Neural cell (in vitro differentiated cells): ENCODE measurements around the gene TM7SF2. TPM values are rescaled to one million over a fixed set of nuclear protein-coding genes. Genes with fewer than 3 reads are reported as not detected.

Experiments
- H2AFZ ChIP-seq: fragments of 200-600, 300-800 bp; sonication (generic), shearing (Covaris generic); 2 replicates; pipeline ENCODE4 v1.6.0; 2014; ENCODE audit warnings: low read depth, mild to moderate bottlenecking, antibody characterized with exemption, low read length, moderate library complexity
- H3F3A ChIP-seq: fragments of 200-600 bp; shearing (Covaris generic); 2 replicates; pipeline ENCODE4 v1.6.1; 2016; ENCODE audit warnings: mild to moderate bottlenecking, moderate library complexity, mixed read lengths, antibody characterized with exemption, low read length; ENCODE audit not compliant: insufficient read depth, poor library complexity, severe bottlenecking
- H3K27ac ChIP-seq: fragments of 200-600, 300-800 bp; sonication (generic), shearing (Covaris generic); 2 replicates; pipeline ENCODE4 v1.5.1; 2014; ENCODE audit warnings: mild to moderate bottlenecking, low read length, moderate library complexity
- H3K27me3 ChIP-seq: fragments of 300-800, 200-600 bp; sonication (generic), shearing (Covaris generic); 2 replicates; pipeline ENCODE4 v1.6.0; 2014; ENCODE audit warnings: mild to moderate bottlenecking, low read depth, low read length, moderate library complexity; ENCODE audit not compliant: insufficient read depth
- H3K36me3 ChIP-seq: fragments of 300-800, 200-600 bp; sonication (generic), shearing (Covaris generic); 2 replicates; pipeline ENCODE4 v1.5.1; 2014; ENCODE audit warnings: mild to moderate bottlenecking, antibody characterized with exemption, low read length, moderate library complexity; ENCODE audit not compliant: insufficient read depth
- H3K4me2 ChIP-seq: fragments of 300-800, 200-600 bp; sonication (generic), shearing (Covaris generic); 2 replicates; pipeline ENCODE4 v1.6.0; 2014; ENCODE audit warnings: mild to moderate bottlenecking, low read length
- H3K4me3 ChIP-seq: fragments of 300-800, 200-600 bp; sonication (generic), shearing (Covaris generic); 2 replicates; pipeline ENCODE4 v1.5.1; 2014; ENCODE audit warnings: mild to moderate bottlenecking, low read length, moderate library complexity
- H3K79me2 ChIP-seq: fragments of 200-600 bp; shearing (Covaris generic); replicated peaks from 2 replicates; pipeline ENCODE4 v1.6.0; 2014; ENCODE audit warnings: mild to moderate bottlenecking, low read length, moderate library complexity; ENCODE audit not compliant: insufficient read depth
- H3K9ac ChIP-seq: fragments of 300-800, 200-600 bp; sonication (generic), shearing (Covaris generic); 2 replicates; pipeline ENCODE4 v1.6.1; 2016; ENCODE audit warnings: mild to moderate bottlenecking, low read length, mixed read lengths
- H3K9me2 ChIP-seq: fragments of 200-600 bp; shearing (Covaris generic); 2 replicates; pipeline ENCODE4 v1.6.1; 2016; ENCODE audit warnings: mild to moderate bottlenecking, low read length, mixed read lengths; ENCODE audit not compliant: insufficient read depth
- H3K9me3 ChIP-seq: fragments of 200-600, 300-800 bp; sonication (generic), shearing (Covaris generic); 2 replicates; pipeline ENCODE4 v1.6.1; 2016; ENCODE audit warnings: mild to moderate bottlenecking, mixed run types, low read length, moderate library complexity, mixed read lengths
- H4K20me1 ChIP-seq: fragments of 200-600 bp; shearing (Covaris generic); 2 replicates; pipeline ENCODE4 v1.6.1; 2016; ENCODE audit warnings: mild to moderate bottlenecking, mixed run types; ENCODE audit not compliant: insufficient read depth
- EP300 ChIP-seq: fragments of 450-650 bp; conservative IDR thresholded peaks from 2 replicates; pipeline ENCODE4 v1.6.1; 2014; ENCODE audit warnings: antibody characterized with exemption, mild to moderate bottlenecking, moderate library complexity; ENCODE audit not compliant: poor library complexity, severe bottlenecking
- EZH2 ChIP-seq: fragments of 200-600, 300-800 bp; shearing (Covaris generic), sonication (generic); IDR thresholded peaks from 2 replicates; pipeline ENCODE4 v1.6.1; 2014; ENCODE audit warnings: antibody characterized with exemption, low read length, borderline replicate concordance, mild to moderate bottlenecking; ENCODE audit not compliant: insufficient read depth, poor library complexity, severe bottlenecking
- MXI1 ChIP-seq: fragments of 450-650 bp; conservative IDR thresholded peaks from 2 replicates; pipeline ENCODE4 v1.6.1; 2014; ENCODE audit warnings: antibody characterized with exemption, mild to moderate bottlenecking; ENCODE audit not compliant: poor library complexity, severe bottlenecking
- POLR2AphosphoS5 ChIP-seq: IDR thresholded peaks from 2 replicates; pipeline ENCODE4 v1.6.1; 2012
- RAD21 ChIP-seq: fragments of 450-650 bp; conservative IDR thresholded peaks from 2 replicates; pipeline ENCODE4 v1.6.1; 2014; ENCODE audit warnings: antibody characterized with exemption, mild to moderate bottlenecking, moderate library complexity
- SMC3 ChIP-seq: fragments of 450-650 bp; conservative IDR thresholded peaks from 2 replicates; pipeline ENCODE4 v1.6.1; 2014; ENCODE audit warnings: antibody characterized with exemption, mild to moderate bottlenecking, moderate library complexity; ENCODE audit not compliant: poor library complexity
- TAF1 ChIP-seq: IDR thresholded peaks from 2 replicates; pipeline ENCODE4 v1.6.1; 2012; ENCODE audit warnings: low read depth
- polyA plus RNA-seq: library from polyadenylated mRNA; depleted of rRNA; stranded (reverse); fragments of >200 nt; gene quantifications from 2 replicates; pipeline ENCODE4 v1.2.3, GENCODE V29; 2014
- TF ChIP-seq, protein P1 (sequence below): IDR thresholded peaks from 2 replicates; pipeline ENCODE4 v1.6.1; 2012; ENCODE audit warnings: borderline replicate concordance
- TF ChIP-seq, protein P2 (sequence below): fragments of 450-650 bp; IDR thresholded peaks from 2 replicates; pipeline ENCODE4 v1.5.1; 2014; ENCODE audit warnings: antibody characterized with exemption, mild to moderate bottlenecking, moderate library complexity; ENCODE audit not compliant: poor library complexity, severe bottlenecking

The TM7SF2 gene
- polyA plus RNA-seq, 1 donor from 2014 or later = 78.4 TPM

DNA sequence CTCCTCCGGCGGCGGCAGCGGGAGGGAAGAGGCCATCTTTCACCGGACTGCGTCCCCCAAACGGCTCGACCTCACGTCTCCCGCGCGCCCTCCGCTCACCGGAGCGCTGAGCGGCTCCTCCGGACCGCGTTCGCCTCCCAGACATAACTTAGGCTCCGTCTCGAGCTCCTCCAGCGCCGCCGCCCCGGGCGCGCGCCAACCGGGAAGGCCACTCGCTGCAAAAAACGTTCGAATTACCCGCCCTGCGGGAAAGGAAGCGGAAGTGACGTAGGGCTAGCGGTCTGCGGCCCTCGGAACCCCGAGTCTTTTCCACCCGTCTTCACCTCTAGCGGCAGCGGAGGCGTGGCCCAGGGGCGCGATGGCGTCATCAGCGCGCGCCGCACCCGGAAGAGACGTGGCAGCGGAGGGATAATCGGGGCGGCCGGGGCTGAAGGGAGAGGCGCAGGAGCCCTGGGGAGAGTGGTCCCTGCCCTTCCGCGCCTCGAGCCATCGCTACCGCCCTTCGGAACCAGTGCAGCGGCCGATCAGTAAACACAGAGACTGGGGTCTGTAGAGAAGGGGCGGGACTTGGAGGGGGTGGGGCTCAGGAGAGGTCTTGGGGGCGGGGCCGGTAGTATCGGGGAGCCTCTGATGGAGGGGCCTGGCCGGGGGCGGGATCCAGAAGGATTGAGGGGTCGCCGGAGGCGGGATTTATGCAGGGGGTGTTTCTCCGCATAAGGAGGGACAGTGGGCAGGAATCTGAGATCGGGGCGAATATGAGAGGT lies 27.7 kb upstream of the TM7SF2 start, which contains the start of the genes CDCA5 and ZFPL1:
Gene CDCA5, minus strand, starts transcription at position 207 of the 764 bp plus-strand sequence. Its CDS starts 62 bp downstream, at position 145.
Gene ZFPL1, plus strand, starts transcription at position 389 of the 764 bp plus-strand sequence. CDS start 477 bp downstream, outside the sequence.
- Histone ChIP-seq H3K9me3 (no peaks in the 10 kb centered on the region), H3K36me3 (no peaks in the 10 kb centered on the region), H2AFZ (peak within 1 kb of the TSS; percentile 65), H3K27ac (peak within 1 kb of the TSS; percentile 85), H3K27me3 (no peaks in the 10 kb centered on the region), H3K9me2 (no peaks in the 10 kb centered on the region), H3K4me2 (peak within 1 kb of the TSS; percentile 88), H4K20me1 (no peaks in the 10 kb centered on the region), H3F3A (no peaks in the 10 kb centered on the region), H3K79me2 (peaks cover 23% of the 10 kb centered on the region), H3K4me3 (peak within 1 kb of the TSS; percentile 84), H3K9ac (peak within 1 kb of the TSS; percentile 84)
- TF ChIP-seq, protein P1, sequence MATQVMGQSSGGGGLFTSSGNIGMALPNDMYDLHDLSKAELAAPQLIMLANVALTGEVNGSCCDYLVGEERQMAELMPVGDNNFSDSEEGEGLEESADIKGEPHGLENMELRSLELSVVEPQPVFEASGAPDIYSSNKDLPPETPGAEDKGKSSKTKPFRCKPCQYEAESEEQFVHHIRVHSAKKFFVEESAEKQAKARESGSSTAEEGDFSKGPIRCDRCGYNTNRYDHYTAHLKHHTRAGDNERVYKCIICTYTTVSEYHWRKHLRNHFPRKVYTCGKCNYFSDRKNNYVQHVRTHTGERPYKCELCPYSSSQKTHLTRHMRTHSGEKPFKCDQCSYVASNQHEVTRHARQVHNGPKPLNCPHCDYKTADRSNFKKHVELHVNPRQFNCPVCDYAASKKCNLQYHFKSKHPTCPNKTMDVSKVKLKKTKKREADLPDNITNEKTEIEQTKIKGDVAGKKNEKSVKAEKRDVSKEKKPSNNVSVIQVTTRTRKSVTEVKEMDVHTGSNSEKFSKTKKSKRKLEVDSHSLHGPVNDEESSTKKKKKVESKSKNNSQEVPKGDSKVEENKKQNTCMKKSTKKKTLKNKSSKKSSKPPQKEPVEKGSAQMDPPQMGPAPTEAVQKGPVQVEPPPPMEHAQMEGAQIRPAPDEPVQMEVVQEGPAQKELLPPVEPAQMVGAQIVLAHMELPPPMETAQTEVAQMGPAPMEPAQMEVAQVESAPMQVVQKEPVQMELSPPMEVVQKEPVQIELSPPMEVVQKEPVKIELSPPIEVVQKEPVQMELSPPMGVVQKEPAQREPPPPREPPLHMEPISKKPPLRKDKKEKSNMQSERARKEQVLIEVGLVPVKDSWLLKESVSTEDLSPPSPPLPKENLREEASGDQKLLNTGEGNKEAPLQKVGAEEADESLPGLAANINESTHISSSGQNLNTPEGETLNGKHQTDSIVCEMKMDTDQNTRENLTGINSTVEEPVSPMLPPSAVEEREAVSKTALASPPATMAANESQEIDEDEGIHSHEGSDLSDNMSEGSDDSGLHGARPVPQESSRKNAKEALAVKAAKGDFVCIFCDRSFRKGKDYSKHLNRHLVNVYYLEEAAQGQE = peak; percentile 71
- TF ChIP-seq EZH2 = no peak
- peak; percentile 81 for TF ChIP-seq EP300
- peak; percentile 19 for TF ChIP-seq RAD21
- TF ChIP-seq POLR2AphosphoS5 = peak; percentile 96
- TF ChIP-seq, protein P2, sequence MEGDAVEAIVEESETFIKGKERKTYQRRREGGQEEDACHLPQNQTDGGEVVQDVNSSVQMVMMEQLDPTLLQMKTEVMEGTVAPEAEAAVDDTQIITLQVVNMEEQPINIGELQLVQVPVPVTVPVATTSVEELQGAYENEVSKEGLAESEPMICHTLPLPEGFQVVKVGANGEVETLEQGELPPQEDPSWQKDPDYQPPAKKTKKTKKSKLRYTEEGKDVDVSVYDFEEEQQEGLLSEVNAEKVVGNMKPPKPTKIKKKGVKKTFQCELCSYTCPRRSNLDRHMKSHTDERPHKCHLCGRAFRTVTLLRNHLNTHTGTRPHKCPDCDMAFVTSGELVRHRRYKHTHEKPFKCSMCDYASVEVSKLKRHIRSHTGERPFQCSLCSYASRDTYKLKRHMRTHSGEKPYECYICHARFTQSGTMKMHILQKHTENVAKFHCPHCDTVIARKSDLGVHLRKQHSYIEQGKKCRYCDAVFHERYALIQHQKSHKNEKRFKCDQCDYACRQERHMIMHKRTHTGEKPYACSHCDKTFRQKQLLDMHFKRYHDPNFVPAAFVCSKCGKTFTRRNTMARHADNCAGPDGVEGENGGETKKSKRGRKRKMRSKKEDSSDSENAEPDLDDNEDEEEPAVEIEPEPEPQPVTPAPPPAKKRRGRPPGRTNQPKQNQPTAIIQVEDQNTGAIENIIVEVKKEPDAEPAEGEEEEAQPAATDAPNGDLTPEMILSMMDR = no peak
- peak; percentile 80 for TF ChIP-seq TAF1
- peak; percentile 26 for TF ChIP-seq SMC3
- TF ChIP-seq MXI1 = peak; percentile 100

DNA sequence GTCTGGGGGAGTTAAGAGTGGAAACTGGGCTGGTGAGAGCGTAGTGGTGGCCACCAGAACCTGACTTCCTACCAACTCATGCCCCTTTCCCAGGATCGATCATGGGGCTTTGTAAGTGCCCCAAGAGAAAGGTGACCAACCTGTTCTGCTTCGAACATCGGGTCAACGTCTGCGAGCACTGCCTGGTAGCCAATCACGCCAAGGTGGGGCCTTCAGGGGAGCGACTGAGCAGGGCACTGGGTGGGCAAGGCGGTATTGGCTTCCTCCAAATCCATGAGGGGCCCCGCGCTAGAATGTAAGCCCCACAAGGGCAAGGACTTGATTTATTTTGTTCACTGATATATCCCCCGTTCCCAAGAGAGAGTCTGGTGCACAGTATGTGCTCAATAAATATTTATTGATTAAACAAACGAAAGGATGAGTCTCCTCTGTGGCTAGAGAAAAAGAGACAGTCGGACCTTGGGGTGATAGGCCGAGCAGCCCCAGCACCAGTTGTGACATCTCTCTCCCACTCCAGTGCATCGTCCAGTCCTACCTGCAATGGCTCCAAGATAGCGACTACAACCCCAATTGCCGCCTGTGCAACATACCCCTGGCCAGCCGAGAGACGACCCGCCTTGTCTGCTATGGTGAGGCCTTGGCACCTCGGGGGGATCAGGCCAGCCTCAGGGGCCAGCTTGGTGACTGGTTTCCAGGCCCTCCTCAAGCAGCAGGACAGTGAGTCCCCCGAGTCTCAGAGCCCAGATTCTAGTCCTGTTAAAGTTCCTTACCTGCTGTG lies 26.9 kb upstream of the TM7SF2 start:
- peak overlapping the region; percentile 85 for H3K27ac ChIP-seq
- H4K20me1 ChIP-seq = no peaks in the 10 kb centered on the region
- H3K9me3 ChIP-seq = no peaks in the 10 kb centered on the region
- H2AFZ ChIP-seq = peak overlapping the region; percentile 65
- H3K9me2 ChIP-seq = no peaks in the 10 kb centered on the region
- TF ChIP-seq RAD21 = no peak
- TF ChIP-seq TAF1 = no peak
- TF ChIP-seq SMC3 = no peak
- no peak for TF ChIP-seq EZH2
- no peak for TF ChIP-seq MXI1
- TF ChIP-seq, protein P1 = no peak
- TF ChIP-seq, protein P2 = no peak
- TF ChIP-seq EP300 = no peak
- no peak for TF ChIP-seq POLR2AphosphoS5
- no peaks in the 10 kb centered on the region for H3K27me3 ChIP-seq
- peaks cover 23% of the 10 kb centered on the region for H3K79me2 ChIP-seq
- H3K4me3 ChIP-seq = peak overlapping the region; percentile 84
- H3K9ac ChIP-seq = peak overlapping the region; percentile 84
- no peaks in the 10 kb centered on the region for H3K36me3 ChIP-seq
- H3F3A ChIP-seq = no peaks in the 10 kb centered on the region
- H3K4me2 ChIP-seq = peak overlapping the region; percentile 88
